Measurements from ENCODE around the gene CELF4.

The CELF4 gene

GRCh38 chr18:37274309-37275236 lies 291.0 kb downstream of the CELF4 start:
- no peak for DNase-seq

GRCh38 chr18:37272841-37273240 lies 292.8 kb downstream of the CELF4 start:
- DNase-seq: no peak

GRCh38 chr18:37272226-37272625 lies 293.4 kb downstream of the CELF4 start:
- DNase-seq: no peak

GRCh38 chr18:37270666-37271052 lies 294.9 kb downstream of the CELF4 start:
- DNase-seq: no peak

GRCh38 chr18:37270038-37270665 lies 295.4 kb downstream of the CELF4 start:
- no peak for DNase-seq

GRCh38 chr18:37266290-37266689 lies 299.3 kb downstream of the CELF4 start:
- DNase-seq: no peak

GRCh38 chr18:37265382-37265781 lies 300.2 kb downstream of the CELF4 start:
- DNase-seq: no peak

- DNase-seq: no peak
Observed at GRCh38 chr18:37264956-37265355, 300.6 kb downstream of the CELF4 start.

GRCh38 chr18:37261988-37262387 lies 303.6 kb downstream of the CELF4 start:
- no peak for DNase-seq

- DNase-seq: no peak
Observed at GRCh38 chr18:37261246-37261840, 304.3 kb downstream of the CELF4 start.

GRCh38 chr18:37260367-37261093 lies 305.1 kb downstream of the CELF4 start:
- DNase-seq: no peak

- DNase-seq: no peak
Observed at GRCh38 chr18:37259711-37260110, 305.9 kb downstream of the CELF4 start.

- no peak for DNase-seq
Observed at GRCh38 chr18:37258819-37259218, 306.8 kb downstream of the CELF4 start.

GRCh38 chr18:37258131-37258530 lies 307.5 kb downstream of the CELF4 start:
- no peak for DNase-seq

- no peak for DNase-seq
Observed at GRCh38 chr18:37254973-37255372, 310.6 kb downstream of the CELF4 start.

GRCh38 chr18:37254236-37254754 lies 311.3 kb downstream of the CELF4 start:
- no peak for DNase-seq

GRCh38 chr18:37253394-37254235 lies 312.0 kb downstream of the CELF4 start:
- no peak for DNase-seq

GRCh38 chr18:37252854-37253393 lies 312.7 kb downstream of the CELF4 start:
- DNase-seq: no peak

- no peak for DNase-seq
Observed at GRCh38 chr18:37252342-37252741, 313.3 kb downstream of the CELF4 start.

GRCh38 chr18:37251679-37252078 lies 313.9 kb downstream of the CELF4 start:
- no peak for DNase-seq

GRCh38 chr18:37249895-37250618 lies 315.5 kb downstream of the CELF4 start:
- DNase-seq: no peak
